ENCODE data around the gene ERMP1.

DNA sequence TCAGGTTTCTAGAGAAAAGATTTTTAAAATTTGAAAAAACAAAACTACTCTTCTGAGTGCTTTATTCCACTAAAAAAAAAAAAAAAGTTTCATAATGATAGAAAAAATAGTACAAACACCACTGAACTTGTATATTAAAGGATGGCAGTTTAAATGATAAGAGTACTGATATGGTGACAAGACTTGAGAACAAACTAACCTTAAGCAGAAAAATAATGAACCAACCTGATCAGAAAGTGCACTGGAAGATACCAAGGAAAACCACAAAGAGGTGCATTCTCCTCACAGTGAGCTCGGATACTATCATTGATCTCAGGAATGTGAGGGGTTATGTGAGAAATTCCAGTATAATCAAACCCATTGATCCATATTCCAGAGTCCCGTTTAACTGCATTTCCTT, 34.3 kb downstream of the ERMP1 start:
- no peak for TF ChIP-seq POLR2A (IDR thresholded peaks at IDR 0.05; ENCODE audit: low read length)
- TF ChIP-seq GATA1 (IDR thresholded peaks at IDR 0.05; ENCODE audit: low read depth, low read length) = no peak

Measured in erythroblast (primary cell).